ENCODE data around the gene TUB. TPM values are rescaled to one million over a fixed set of nuclear protein-coding genes. Genes with fewer than 3 reads are reported as not detected.
A peak's percentile ranks its signal among the peaks of the same experiment; 100 is the strongest.

TUB gene
- total RNA-seq, 2 experiments from 2014 or later, result not detected

DNA sequence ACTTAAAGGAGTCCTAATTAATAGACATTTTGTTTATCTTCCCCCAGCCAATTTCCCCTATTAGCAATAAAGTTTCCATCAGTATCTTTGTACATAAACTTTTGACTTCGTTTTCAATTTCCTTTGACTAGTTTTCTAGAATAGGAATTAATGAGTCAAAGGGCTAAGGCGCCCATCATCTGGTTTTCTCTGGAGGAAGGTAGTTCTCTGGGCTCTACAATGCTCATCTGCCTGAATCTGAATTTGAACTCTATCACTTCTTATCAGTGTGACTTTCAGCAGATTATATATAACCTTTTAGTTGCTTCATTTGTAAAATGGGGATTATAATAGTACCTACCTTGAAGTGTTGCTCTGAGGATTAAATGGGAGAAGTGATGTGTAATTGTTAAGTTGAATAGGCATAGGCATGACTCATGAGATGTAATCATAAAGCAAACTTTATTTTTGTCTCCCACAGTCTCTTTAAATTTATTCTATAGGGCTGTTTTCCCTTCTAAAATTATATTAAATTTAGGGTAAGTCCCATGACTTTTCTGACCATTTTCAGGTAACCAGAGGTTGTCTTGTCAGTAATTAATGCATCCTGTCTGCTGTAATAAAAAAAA, 5.8 kb upstream of the TUB start:
- ATAC-seq, result no peak
- Mint-ChIP-seq H3K4me1 (ENCODE audit: low read depth) (peaks cover under 1% of the 10 kb centered on the region), H3K27me3 (ENCODE audit: low read depth) (peaks cover 26% of the 10 kb centered on the region)

GRCh38 chr11:8079111-8079675, 1.8 kb upstream of the TUB start:
- peaks cover 52% of the 10 kb centered on the region for H3K27me3 Mint-ChIP-seq (ENCODE audit: low read depth)
- H3K27ac Mint-ChIP-seq, result no peak overlapping the region
- ChIA-PET POLR2A (interaction anchor here (0.6 kb wide), 1 partner anchor 10 kb away, joined by 4 read pairs; no protein-coding TSS in a partner anchor), CTCF (no interaction called here)
- no peak overlapping the region for H3K4me3 Mint-ChIP-seq
- H3K36me3 Mint-ChIP-seq (ENCODE audit: low read depth), result no peaks in the 10 kb centered on the region
- no peak for DNase-seq
- no peak for ATAC-seq
- no peaks in the 10 kb centered on the region for H3K9me3 Mint-ChIP-seq (ENCODE audit: insufficient read depth)
- peaks cover 3% of the 10 kb centered on the region for H3K4me1 Mint-ChIP-seq (ENCODE audit: low read depth)

More for the DNA sequence above, 5.8 kb upstream of the TUB start:
- no peaks in the 10 kb centered on the region for H3K9me3 Mint-ChIP-seq (ENCODE audit: insufficient read depth)
- H3K27ac Mint-ChIP-seq, result no peak overlapping the region
- ChIA-PET POLR2A (no interaction called here), CTCF (no interaction called here)
- no peak for DNase-seq
- no peaks in the 10 kb centered on the region for H3K36me3 Mint-ChIP-seq (ENCODE audit: low read depth)
- H3K4me3 Mint-ChIP-seq, result no peak overlapping the region

GRCh38 chr11:8080069-8080670, 841 bp upstream of the TUB start:
- no peaks in the 10 kb centered on the region for H3K36me3 Mint-ChIP-seq (ENCODE audit: low read depth)
- no peaks in the 10 kb centered on the region for H3K9me3 Mint-ChIP-seq (ENCODE audit: insufficient read depth)
- H3K27me3 Mint-ChIP-seq (ENCODE audit: low read depth), result peaks cover 52% of the 10 kb centered on the region
- H3K27ac Mint-ChIP-seq, result no peak overlapping the region
- DNase-seq, result no peak
- ChIA-PET CTCF (interaction anchor here (1.0 kb wide), 1 partner anchor 47 kb away, joined by 3 read pairs; no protein-coding TSS in a partner anchor), POLR2A (interaction anchor here (1.4 kb wide), 1 partner anchor 9 kb away, joined by 3 read pairs; no protein-coding TSS in a partner anchor)
- no peak for ATAC-seq
- H3K4me3 Mint-ChIP-seq, result no peak overlapping the region
- peaks cover 3% of the 10 kb centered on the region for H3K4me1 Mint-ChIP-seq (ENCODE audit: low read depth)

DNA sequence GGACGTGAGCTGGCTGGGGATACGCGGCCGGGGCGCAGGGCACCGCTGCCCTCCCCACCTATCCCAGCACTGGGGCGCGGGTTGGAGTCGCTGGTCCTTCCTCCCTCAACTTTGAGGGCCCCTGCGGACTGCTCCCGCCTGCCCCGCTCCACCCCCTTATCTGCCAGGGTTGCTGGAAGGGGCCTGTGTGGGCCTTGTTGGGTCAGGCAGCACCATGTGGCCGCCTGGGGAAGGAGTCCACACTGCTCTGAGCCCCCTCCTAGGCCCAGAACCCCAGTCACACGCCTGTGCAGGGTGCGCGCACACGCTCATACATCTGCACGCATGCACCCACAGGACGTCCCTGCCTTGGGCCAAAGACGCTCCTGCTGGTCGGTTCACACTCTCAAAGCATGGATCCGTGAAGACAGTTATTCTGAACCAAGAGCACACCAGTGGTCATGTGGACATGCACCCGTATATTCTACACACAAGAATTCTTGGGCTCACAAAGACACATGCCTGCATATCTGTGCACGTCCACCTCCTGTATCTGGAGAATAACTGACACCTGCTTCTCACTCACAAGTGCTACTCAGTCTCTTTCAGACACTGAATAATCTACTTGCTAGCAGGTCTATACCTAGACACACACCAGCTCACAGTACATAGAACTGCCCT, 710 bp downstream of the TUB start:
- Mint-ChIP-seq H3K4me3 (peak overlapping the region; percentile 17), H3K27ac (no peak overlapping the region)
- POLR2A ChIA-PET, result interaction anchor here (1.4 kb wide), 1 partner anchor 11 kb away, joined by 3 read pairs; no protein-coding TSS in a partner anchor

GRCh38 chr11:8082391-8083087, 1.5 kb downstream of the TUB start:
- peaks cover 47% of the 10 kb centered on the region for H3K27me3 Mint-ChIP-seq (ENCODE audit: low read depth)
- DNase-seq, result no peak
- H3K9me3 Mint-ChIP-seq (ENCODE audit: insufficient read depth), result no peaks in the 10 kb centered on the region
- H3K27ac Mint-ChIP-seq, result no peak overlapping the region
- CTCF ChIA-PET, result interaction anchor here (0.7 kb wide), 1 partner anchor 16 kb away, joined by 3 read pairs; no protein-coding TSS in a partner anchor
- H3K4me1 Mint-ChIP-seq (ENCODE audit: low read depth), result peaks cover 3% of the 10 kb centered on the region
- ATAC-seq, result no peak
- POLR2A ChIA-PET, result no interaction called here
- no peaks in the 10 kb centered on the region for H3K36me3 Mint-ChIP-seq (ENCODE audit: low read depth)
- H3K4me3 Mint-ChIP-seq, result no peak overlapping the region

More for the DNA sequence above, 710 bp downstream of the TUB start:
- Mint-ChIP-seq H3K36me3 (ENCODE audit: low read depth) (no peaks in the 10 kb centered on the region), H3K9me3 (ENCODE audit: insufficient read depth) (no peaks in the 10 kb centered on the region), H3K27me3 (ENCODE audit: low read depth) (peaks cover 50% of the 10 kb centered on the region), H3K4me1 (ENCODE audit: low read depth) (peaks cover 3% of the 10 kb centered on the region)
- ATAC-seq (peak; percentile 35), DNase-seq (no peak)
- CTCF ChIA-PET, result no interaction called here

- POLR2A ChIA-PET, result no interaction called here
Measured at GRCh38 chr11:8083088-8083395, 2.0 kb downstream of the TUB start.

GRCh38 chr11:8083871-8084281, 2.9 kb downstream of the TUB start:
- H3K9me3 Mint-ChIP-seq (ENCODE audit: insufficient read depth), result no peaks in the 10 kb centered on the region
- CTCF ChIA-PET, result no interaction called here
- DNase-seq (no peak), ATAC-seq (no peak)
- no peaks in the 10 kb centered on the region for H3K36me3 Mint-ChIP-seq (ENCODE audit: low read depth)
- peaks cover 3% of the 10 kb centered on the region for H3K4me1 Mint-ChIP-seq (ENCODE audit: low read depth)
- POLR2A ChIA-PET, result no interaction called here
- H3K27ac Mint-ChIP-seq, result no peak overlapping the region
- H3K27me3 Mint-ChIP-seq (ENCODE audit: low read depth), result peaks cover 39% of the 10 kb centered on the region
- no peak overlapping the region for H3K4me3 Mint-ChIP-seq

More at GRCh38 chr11:8083088-8083395, 2.0 kb downstream of the TUB start:
- no peak overlapping the region for H3K27ac Mint-ChIP-seq
- CTCF ChIA-PET, result interaction anchor here (0.7 kb wide), 1 partner anchor 16 kb away, joined by 3 read pairs; no protein-coding TSS in a partner anchor
- H3K36me3 Mint-ChIP-seq (ENCODE audit: low read depth), result no peaks in the 10 kb centered on the region
- H3K4me1 Mint-ChIP-seq (ENCODE audit: low read depth), result peaks cover 3% of the 10 kb centered on the region
- peaks cover 45% of the 10 kb centered on the region for H3K27me3 Mint-ChIP-seq (ENCODE audit: low read depth)
- ATAC-seq (no peak), DNase-seq (no peak)
- H3K4me3 Mint-ChIP-seq, result no peak overlapping the region
- no peaks in the 10 kb centered on the region for H3K9me3 Mint-ChIP-seq (ENCODE audit: insufficient read depth)

GRCh38 chr11:8084352-8084751, 3.3 kb downstream of the TUB start:
- Mint-ChIP-seq H3K9me3 (ENCODE audit: insufficient read depth) (no peaks in the 10 kb centered on the region), H3K4me3 (no peak overlapping the region), H3K36me3 (ENCODE audit: low read depth) (no peaks in the 10 kb centered on the region), H3K27ac (no peak overlapping the region), H3K27me3 (ENCODE audit: low read depth) (peaks cover 36% of the 10 kb centered on the region), H3K4me1 (ENCODE audit: low read depth) (peaks cover 3% of the 10 kb centered on the region)
- POLR2A ChIA-PET, result no interaction called here
- CTCF ChIA-PET, result no interaction called here
- no peak for DNase-seq
- no peak for ATAC-seq

GRCh38 chr11:8085011-8085645, 4.1 kb downstream of the TUB start:
- Mint-ChIP-seq H3K9me3 (ENCODE audit: insufficient read depth) (no peaks in the 10 kb centered on the region), H3K36me3 (ENCODE audit: low read depth) (no peaks in the 10 kb centered on the region), H3K4me1 (ENCODE audit: low read depth) (peaks cover 3% of the 10 kb centered on the region), H3K27ac (no peak overlapping the region), H3K4me3 (no peak overlapping the region), H3K27me3 (ENCODE audit: low read depth) (peaks cover 32% of the 10 kb centered on the region)
- POLR2A ChIA-PET, result no interaction called here
- ATAC-seq (no peak), DNase-seq (no peak)
- CTCF ChIA-PET, result no interaction called here

- no peak overlapping the region for H3K4me3 Mint-ChIP-seq
- no peaks in the 10 kb centered on the region for H3K9me3 Mint-ChIP-seq (ENCODE audit: insufficient read depth)
- ChIA-PET CTCF (interaction anchor here (0.9 to 1.2 kb wide), 2 partner anchors 13 to 80 kb away, joined by 5 to 7 read pairs; no protein-coding TSS in a partner anchor), POLR2A (no interaction called here)
- H3K36me3 Mint-ChIP-seq (ENCODE audit: low read depth), result no peaks in the 10 kb centered on the region
- no peaks in the 10 kb centered on the region for H3K4me1 Mint-ChIP-seq (ENCODE audit: low read depth)
- no peak overlapping the region for H3K27ac Mint-ChIP-seq
- no peak for DNase-seq
- ATAC-seq, result no peak
- peaks cover 25% of the 10 kb centered on the region for H3K27me3 Mint-ChIP-seq (ENCODE audit: low read depth)
Measured at GRCh38 chr11:8086001-8086479, 5.0 kb downstream of the TUB start.

DNA sequence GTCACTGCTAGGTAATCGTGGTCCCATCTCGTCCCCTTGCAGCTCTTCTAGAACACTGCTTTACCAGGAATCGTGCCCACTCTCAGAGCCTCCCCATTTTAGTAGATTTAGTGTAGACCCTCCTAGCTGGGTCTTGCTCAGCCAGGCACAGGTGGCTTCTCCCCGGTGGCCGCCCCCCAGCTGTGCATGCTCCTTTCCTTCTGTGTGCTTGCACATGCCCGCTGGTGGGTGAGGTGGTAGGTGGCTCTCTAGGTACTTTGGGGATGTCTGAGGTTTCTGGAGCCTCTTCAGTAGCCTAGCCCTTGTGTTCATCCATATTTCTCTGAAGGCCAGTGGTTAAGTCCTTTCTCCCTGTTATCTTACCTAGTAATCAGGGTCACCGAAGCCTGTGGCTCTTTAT, 5.6 kb downstream of the TUB start:
- H3K36me3 Mint-ChIP-seq (ENCODE audit: low read depth), result no peaks in the 10 kb centered on the region
- CTCF ChIA-PET, result interaction anchor here (0.9 to 1.2 kb wide), 2 partner anchors 12 to 80 kb away, joined by 5 to 7 read pairs; no protein-coding TSS in a partner anchor
- no peaks in the 10 kb centered on the region for H3K4me1 Mint-ChIP-seq (ENCODE audit: low read depth)
- DNase-seq (no peak), ATAC-seq (no peak)
- peaks cover 24% of the 10 kb centered on the region for H3K27me3 Mint-ChIP-seq (ENCODE audit: low read depth)
- no peak overlapping the region for H3K27ac Mint-ChIP-seq
- no peaks in the 10 kb centered on the region for H3K9me3 Mint-ChIP-seq (ENCODE audit: insufficient read depth)
- no peak overlapping the region for H3K4me3 Mint-ChIP-seq
- POLR2A ChIA-PET, result no interaction called here
